Fibroblast of upper back skin (primary cell): ENCODE results near the gene YIF1A.
"Not testable (repeated sequence)": the region's sequence is repeated elsewhere in the genome, so short reads cannot be mapped to it uniquely, and the experiment has no call there.

Experiments
- DNase-seq: peaks from one replicate; pipeline ENCODE4 v3.0.0-alpha.2; 2013

YIF1A gene

GRCh38 chr11:66325263-66325671, 36.3 kb upstream of the YIF1A start:
- no peak for DNase-seq

- peak; percentile 80 for DNase-seq
Measured at GRCh38 chr11:66324664-66325063, 35.7 kb upstream of the YIF1A start.

GRCh38 chr11:66323684-66324083, 34.7 kb upstream of the YIF1A start:
- no peak for DNase-seq

GRCh38 chr11:66322732-66323427, 33.9 kb upstream of the YIF1A start:
- peak; percentile 50 for DNase-seq

- no peak for DNase-seq
Measured at GRCh38 chr11:66321606-66322005, 32.7 kb upstream of the YIF1A start.

GRCh38 chr11:66320748-66321147, 31.8 kb upstream of the YIF1A start:
- DNase-seq, result not testable (repeated sequence)

- DNase-seq, result not testable (repeated sequence)
Measured at GRCh38 chr11:66320289-66320688, 31.3 kb upstream of the YIF1A start.

- peak; percentile 63 for DNase-seq
Measured at GRCh38 chr11:66318600-66318970, 29.6 kb upstream of the YIF1A start.

- peak; percentile 91 for DNase-seq
Measured at GRCh38 chr11:66317723-66318599, 29.0 kb upstream of the YIF1A start.

- peak; percentile 82 for DNase-seq
Measured at GRCh38 chr11:66317322-66317722, 28.4 kb upstream of the YIF1A start.

GRCh38 chr11:66316849-66317251, 27.9 kb upstream of the YIF1A start, which contains the start of gene CD248:
Gene CD248 (minus strand): TSS chr11:66317044. CDS start chr11:66317027, 17 bp downstream.
- peak; percentile 93 for DNase-seq

GRCh38 chr11:66315921-66316811, 27.2 kb upstream of the YIF1A start:
- DNase-seq, result no peak

- no peak for DNase-seq
Measured at GRCh38 chr11:66315498-66315885, 26.5 kb upstream of the YIF1A start.

- no peak for DNase-seq
Measured at GRCh38 chr11:66314561-66315497, 25.9 kb upstream of the YIF1A start.

GRCh38 chr11:66314186-66314501, 25.2 kb upstream of the YIF1A start:
- no peak for DNase-seq

GRCh38 chr11:66313321-66314185, 24.6 kb upstream of the YIF1A start:
- no peak for DNase-seq

GRCh38 chr11:66312549-66313320, 23.8 kb upstream of the YIF1A start:
- DNase-seq, result peak; percentile 100

- peak; percentile 90 for DNase-seq
Measured at GRCh38 chr11:66311965-66312548, 23.1 kb upstream of the YIF1A start.

GRCh38 chr11:66311470-66311964, 22.6 kb upstream of the YIF1A start:
- DNase-seq, result no peak
